Measurements from ENCODE around the gene DNAJC13. TPM values are rescaled to one million over a fixed set of nuclear protein-coding genes. Genes with fewer than 3 reads are reported as not detected.

The DNAJC13 gene
- total RNA-seq, 2 experiments from 2014 or later, result 22.8 to 42.7 TPM

GRCh38 chr3:132404276-132404675 lies 13.0 kb upstream of the DNAJC13 start:
- TF ChIP-seq EZH2phosphoT487 (IDR thresholded peaks at IDR 0.05; ENCODE audit: borderline replicate concordance, low read depth, low read length), result no peak
- TF ChIP-seq, protein P1, sequence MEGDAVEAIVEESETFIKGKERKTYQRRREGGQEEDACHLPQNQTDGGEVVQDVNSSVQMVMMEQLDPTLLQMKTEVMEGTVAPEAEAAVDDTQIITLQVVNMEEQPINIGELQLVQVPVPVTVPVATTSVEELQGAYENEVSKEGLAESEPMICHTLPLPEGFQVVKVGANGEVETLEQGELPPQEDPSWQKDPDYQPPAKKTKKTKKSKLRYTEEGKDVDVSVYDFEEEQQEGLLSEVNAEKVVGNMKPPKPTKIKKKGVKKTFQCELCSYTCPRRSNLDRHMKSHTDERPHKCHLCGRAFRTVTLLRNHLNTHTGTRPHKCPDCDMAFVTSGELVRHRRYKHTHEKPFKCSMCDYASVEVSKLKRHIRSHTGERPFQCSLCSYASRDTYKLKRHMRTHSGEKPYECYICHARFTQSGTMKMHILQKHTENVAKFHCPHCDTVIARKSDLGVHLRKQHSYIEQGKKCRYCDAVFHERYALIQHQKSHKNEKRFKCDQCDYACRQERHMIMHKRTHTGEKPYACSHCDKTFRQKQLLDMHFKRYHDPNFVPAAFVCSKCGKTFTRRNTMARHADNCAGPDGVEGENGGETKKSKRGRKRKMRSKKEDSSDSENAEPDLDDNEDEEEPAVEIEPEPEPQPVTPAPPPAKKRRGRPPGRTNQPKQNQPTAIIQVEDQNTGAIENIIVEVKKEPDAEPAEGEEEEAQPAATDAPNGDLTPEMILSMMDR (conservative IDR thresholded peaks at IDR 0.05; ENCODE audit: low read length), result no peak
- POLR2A ChIA-PET, result interaction anchor here (0.6 to 2.0 kb wide), 2 partner anchors 13 to 202 kb away, joined by 3 to 12 read pairs; partner anchors contain the start of gene DNAJC13

GRCh38 chr3:132405188-132405587 lies 12.1 kb upstream of the DNAJC13 start:
- TF ChIP-seq, protein P1 (conservative IDR thresholded peaks at IDR 0.05; ENCODE audit: low read length), result no peak
- no peak for TF ChIP-seq EZH2phosphoT487 (IDR thresholded peaks at IDR 0.05; ENCODE audit: borderline replicate concordance, low read depth, low read length)
- BruUV-seq (replicated peaks), result no TSS peak
- Histone ChIP-seq H3K4me3 (ENCODE audit: low read depth, low read length, poor library complexity, severe bottlenecking) (no peak overlapping the region), H3K27ac (ENCODE audit: low read depth, low read length, poor library complexity, severe bottlenecking) (no peak overlapping the region), H4K20me1 (ENCODE audit: insufficient read depth, low read length) (no peaks in the 10 kb centered on the region), H3K36me3 (ENCODE audit: insufficient read depth, low read length) (no peaks in the 10 kb centered on the region), H3K4me2 (ENCODE audit: low read length) (no peak overlapping the region), H3K9me3 (ENCODE audit: low read length) (no peaks in the 10 kb centered on the region), H3K79me2 (ENCODE audit: insufficient read depth, low read depth, low read length) (no peaks in the 10 kb centered on the region), H3K9me2 (ENCODE audit: insufficient read depth, low read length) (no peaks in the 10 kb centered on the region), H3K4me1 (ENCODE audit: insufficient read depth, low read length, poor library complexity, severe bottlenecking) (peaks cover 29% of the 10 kb centered on the region), H2AFZ (ENCODE audit: low read length) (peak overlapping the region; percentile 56)
- POLR2A ChIA-PET, result interaction anchor here (1.0 to 2.0 kb wide), 2 partner anchors 12 to 88 kb away, joined by 3 to 12 read pairs; partner anchors contain the start of genes ACP3 and DNAJC13
- DNase-seq (ENCODE audit: low spot score), result no peak
- intact Hi-C loops (cut with micrococcal nuclease; ENCODE audit: unreplicated experiment), result no loop called here
- CTCF ChIA-PET (ENCODE audit: unreplicated experiment), result no interaction called here

More at GRCh38 chr3:132404276-132404675, 13.0 kb upstream of the DNAJC13 start:
- Histone ChIP-seq H3K4me2 (ENCODE audit: low read length) (no peak overlapping the region), H2AFZ (ENCODE audit: low read length) (no peak overlapping the region; the same call in 1 of the 2 replicates), H3K79me2 (ENCODE audit: insufficient read depth, low read depth, low read length) (no peaks in the 10 kb centered on the region), H3K27ac (ENCODE audit: low read depth, low read length, poor library complexity, severe bottlenecking) (no peak overlapping the region), H4K20me1 (ENCODE audit: insufficient read depth, low read length) (no peaks in the 10 kb centered on the region), H3K4me1 (ENCODE audit: insufficient read depth, low read length, poor library complexity, severe bottlenecking) (peaks cover 27% of the 10 kb centered on the region), H3K4me3 (ENCODE audit: low read depth, low read length, poor library complexity, severe bottlenecking) (no peak overlapping the region), H3K9me3 (ENCODE audit: low read length) (no peaks in the 10 kb centered on the region), H3K36me3 (ENCODE audit: insufficient read depth, low read length) (no peaks in the 10 kb centered on the region), H3K9me2 (ENCODE audit: insufficient read depth, low read length) (no peaks in the 10 kb centered on the region)
- BruUV-seq (replicated peaks), result no TSS peak
- CTCF ChIA-PET (ENCODE audit: unreplicated experiment), result no interaction called here
- no peak for DNase-seq (ENCODE audit: low spot score)
- intact Hi-C loops (cut with micrococcal nuclease; ENCODE audit: unreplicated experiment), result no loop called here

GRCh38 chr3:132405609-132406299 lies 11.5 kb upstream of the DNAJC13 start:
- Histone ChIP-seq H4K20me1 (ENCODE audit: insufficient read depth, low read length) (no peaks in the 10 kb centered on the region), H3K4me3 (ENCODE audit: low read depth, low read length, poor library complexity, severe bottlenecking) (no peak overlapping the region), H3K36me3 (ENCODE audit: insufficient read depth, low read length) (no peaks in the 10 kb centered on the region), H3K4me1 (ENCODE audit: insufficient read depth, low read length, poor library complexity, severe bottlenecking) (peaks cover 29% of the 10 kb centered on the region), H3K27ac (ENCODE audit: low read depth, low read length, poor library complexity, severe bottlenecking) (no peak overlapping the region), H2AFZ (ENCODE audit: low read length) (peak overlapping the region; percentile 56; the same call in 1 of the 2 replicates), H3K9me3 (ENCODE audit: low read length) (no peaks in the 10 kb centered on the region), H3K9me2 (ENCODE audit: insufficient read depth, low read length) (no peaks in the 10 kb centered on the region), H3K79me2 (ENCODE audit: insufficient read depth, low read depth, low read length) (no peaks in the 10 kb centered on the region), H3K4me2 (ENCODE audit: low read length) (peak overlapping the region; percentile 38)
- no peak for TF ChIP-seq EZH2phosphoT487 (IDR thresholded peaks at IDR 0.05; ENCODE audit: borderline replicate concordance, low read depth, low read length)
- TF ChIP-seq, protein P1 (conservative IDR thresholded peaks at IDR 0.05; ENCODE audit: low read length), result no peak
- CTCF ChIA-PET (ENCODE audit: unreplicated experiment), result no interaction called here
- POLR2A ChIA-PET, result interaction anchor here (0.5 to 2.0 kb wide), 9 partner anchors 8 to 269 kb away, joined by 3 to 12 read pairs (median 4); partner anchors contain the start of genes ACP3 and DNAJC13
- no peak for DNase-seq (ENCODE audit: low spot score)
- BruUV-seq (replicated peaks), result no TSS peak
- intact Hi-C loops (cut with micrococcal nuclease; ENCODE audit: unreplicated experiment), result no loop called here

Data from OCI-LY7 (cell line).